ENCODE results near the gene EFNB3.

- no peak for TF ChIP-seq CTCF (IDR thresholded peaks at IDR 0.05)
- TF ChIP-seq POLR2A (IDR thresholded peaks at IDR 0.05): no peak
- TF ChIP-seq POLR2AphosphoS5 (IDR thresholded peaks at IDR 0.05): no peak
These were observed 8.8 kb downstream of the EFNB3 start for GRCh38 chr17:7713782-7714181.

All from upper lobe of left lung (tissue), 4 donors.